HEK293 (cell line): Measurements from ENCODE around the gene RTN4.

Experiments
- CTCF ChIA-PET: fragments of 350-600 bp; formaldehyde crosslinking; extraction: SDS; loops from one replicate; lab custom pipeline; 2021; ENCODE audit warnings: antibody characterized with exemption; lab: Yijun Ruan, JAX
- POLR2A ChIA-PET: fragments of 300-600 bp; formaldehyde crosslinking; extraction: SDS; loops from one replicate; lab custom pipeline; 2020; ENCODE audit warnings: antibody characterized with exemption, inconsistent platforms; lab: Yijun Ruan, JAX
- H3K27ac ChIP-seq: fragments of 200-500 bp; sonication (Bioruptor generic); 2 replicates; pipeline ENCODE4 v1.5.1; 2014; ENCODE audit warnings: low read depth, low read length, control low read depth, inconsistent platforms; ENCODE audit errors: extremely low read depth
- H3K36me3 ChIP-seq, 2 experiments: fragments of 200-500 bp in 1 of 2; sonication (Bioruptor generic) in 1 of 2; 1 replicate in 1 of 2; 2 replicates in 1 of 2; pipeline ENCODE4 v1.5.1; 2014 to 2017; ENCODE audit warnings: inconsistent platforms in 2 of 2, low read length in 2 of 2; ENCODE audit not compliant: control insufficient read depth in 2 of 2, insufficient read depth in 1 of 2
- H3K4me1 ChIP-seq: fragments of 200-500 bp; sonication (Bioruptor generic); 2 replicates; pipeline ENCODE4 v1.5.1; 2014; ENCODE audit warnings: mild to moderate bottlenecking, low read length, inconsistent platforms; ENCODE audit not compliant: control insufficient read depth, insufficient read depth
- H3K4me3 ChIP-seq: 2 replicates; pipeline ENCODE4 v1.5.1; 2011; ENCODE audit warnings: low read depth, mild to moderate bottlenecking, control low read depth, low read length, moderate library complexity
- H3K9me3 ChIP-seq: fragments of 200-500 bp; sonication (Bioruptor generic); 2 replicates; pipeline ENCODE4 v1.5.1; 2014; ENCODE audit warnings: low read depth, low read length, inconsistent platforms; ENCODE audit not compliant: control insufficient read depth, insufficient read depth
- SP3 ChIP-seq: fragments of 450-650 bp; formaldehyde crosslinking; IDR thresholded peaks from 2 replicates; pipeline ENCODE4 v1.5.1; 2016; ENCODE audit warnings: missing biosample characterization, missing genetic modification characterization
- ZNF112 ChIP-seq: fragments of 450-650 bp; formaldehyde crosslinking; IDR thresholded peaks from 2 replicates; pipeline ENCODE4 v1.5.0; 2017; ENCODE audit warnings: missing biosample characterization, missing genetic modification characterization
- ZNF121 ChIP-seq: fragments of 450-650 bp; formaldehyde crosslinking; IDR thresholded peaks from 2 replicates; pipeline ENCODE4 v1.5.1; 2016; ENCODE audit warnings: missing biosample characterization, missing genetic modification characterization
- ZNF146 ChIP-seq: fragments of 450-650 bp; formaldehyde crosslinking; IDR thresholded peaks from 2 replicates; pipeline ENCODE4 v1.5.1; 2016; ENCODE audit warnings: missing biosample characterization, missing genetic modification characterization
- ZNF223 ChIP-seq: fragments of 450-650 bp; formaldehyde crosslinking; IDR thresholded peaks from 2 replicates; pipeline ENCODE4 v1.5.1; 2016; ENCODE audit warnings: missing biosample characterization, missing genetic modification characterization
- ZNF341 ChIP-seq: fragments of 450-650 bp; formaldehyde crosslinking; IDR thresholded peaks from 2 replicates; pipeline ENCODE4; 2016; ENCODE audit warnings: low read depth, missing biosample characterization, missing genetic modification characterization
- ZNF530 ChIP-seq: fragments of 450-650 bp; formaldehyde crosslinking; IDR thresholded peaks from 2 replicates; pipeline ENCODE4 v1.5.1; 2016; ENCODE audit warnings: low read depth, missing biosample characterization, missing genetic modification characterization
- ZNF544 ChIP-seq: fragments of 450-650 bp; formaldehyde crosslinking; IDR thresholded peaks from 2 replicates; pipeline ENCODE4 v1.5.0; 2017; ENCODE audit warnings: missing biosample characterization, missing genetic modification characterization
- ZNF549 ChIP-seq: fragments of 450-650 bp; IDR thresholded peaks from 2 replicates; pipeline ENCODE4 v1.5.1; 2018; ENCODE audit warnings: missing biosample characterization, missing genetic modification characterization, mild to moderate bottlenecking, inconsistent platforms, moderate library complexity
- ZNF596 ChIP-seq: fragments of 450-650 bp; IDR thresholded peaks from 2 replicates; pipeline ENCODE4 v1.5.0; 2018; ENCODE audit warnings: missing biosample characterization, mild to moderate bottlenecking, missing genetic modification characterization, moderate library complexity
- ZNF600 ChIP-seq: fragments of 450-650 bp; formaldehyde crosslinking; IDR thresholded peaks from 2 replicates; pipeline ENCODE4 v1.5.1; 2016; ENCODE audit warnings: missing biosample characterization, missing genetic modification characterization
- ZNF624 ChIP-seq: fragments of 450-650 bp; formaldehyde crosslinking; IDR thresholded peaks from 2 replicates; pipeline ENCODE4 v1.5.1; 2017; ENCODE audit warnings: missing biosample characterization, missing genetic modification characterization
- ZNF658 ChIP-seq: fragments of 450-650 bp; formaldehyde crosslinking; IDR thresholded peaks from 2 replicates; pipeline ENCODE4; 2016; ENCODE audit warnings: missing biosample characterization, missing genetic modification characterization
- ZNF664 ChIP-seq: fragments of 450-650 bp; formaldehyde crosslinking; IDR thresholded peaks from 2 replicates; pipeline ENCODE4 v1.5.1; 2016; ENCODE audit warnings: missing biosample characterization, missing genetic modification characterization
- ZNF670 ChIP-seq: fragments of 450-650 bp; formaldehyde crosslinking; IDR thresholded peaks from 2 replicates; pipeline ENCODE4 v1.5.1; 2016; ENCODE audit warnings: missing biosample characterization, missing genetic modification characterization, low read depth
- ZSCAN23 ChIP-seq: fragments of 450-650 bp; formaldehyde crosslinking; IDR thresholded peaks from 2 replicates; pipeline ENCODE4 v1.5.1; 2016; ENCODE audit warnings: missing biosample characterization, missing genetic modification characterization
- TF ChIP-seq, protein P1 (sequence below): fragments of 450-650 bp; formaldehyde crosslinking; IDR thresholded peaks from 2 replicates; pipeline ENCODE4 v1.5.1; 2016; ENCODE audit warnings: missing biosample characterization, missing genetic modification characterization
- TF ChIP-seq, protein P2 (sequence below): fragments of 450-650 bp; formaldehyde crosslinking; IDR thresholded peaks from 2 replicates; pipeline ENCODE4 v1.5.1; 2016; ENCODE audit warnings: missing biosample characterization, missing genetic modification characterization
- TF ChIP-seq, protein P3 (sequence below): fragments of 450-650 bp; formaldehyde crosslinking; optimal IDR thresholded peaks from 2 replicates; pipeline ENCODE3; 2016; ENCODE audit warnings: missing biosample characterization, mild to moderate bottlenecking, missing genetic modification characterization
- TF ChIP-seq, protein P4 (sequence below): fragments of 450-650 bp; formaldehyde crosslinking; IDR thresholded peaks from 2 replicates; pipeline ENCODE4 v1.5.1; 2016; ENCODE audit warnings: missing biosample characterization, missing genetic modification characterization, borderline replicate concordance
- TF ChIP-seq, protein P5 (sequence below): fragments of 450-650 bp; formaldehyde crosslinking; IDR thresholded peaks from 2 replicates; pipeline ENCODE4 v1.5.1; 2017; ENCODE audit warnings: missing biosample characterization, mild to moderate bottlenecking, missing genetic modification characterization, moderate library complexity
- TF ChIP-seq, protein P6 (sequence below): fragments of 450-650 bp; formaldehyde crosslinking; IDR thresholded peaks from 2 replicates; pipeline ENCODE4 v1.5.1; 2016; ENCODE audit warnings: missing biosample characterization, missing genetic modification characterization
- TF ChIP-seq, protein P7 (sequence below): fragments of 450-650 bp; formaldehyde crosslinking; IDR thresholded peaks from 2 replicates; pipeline ENCODE4 v1.5.1; 2017; ENCODE audit warnings: missing biosample characterization, missing genetic modification characterization

The RTN4 gene

DNA sequence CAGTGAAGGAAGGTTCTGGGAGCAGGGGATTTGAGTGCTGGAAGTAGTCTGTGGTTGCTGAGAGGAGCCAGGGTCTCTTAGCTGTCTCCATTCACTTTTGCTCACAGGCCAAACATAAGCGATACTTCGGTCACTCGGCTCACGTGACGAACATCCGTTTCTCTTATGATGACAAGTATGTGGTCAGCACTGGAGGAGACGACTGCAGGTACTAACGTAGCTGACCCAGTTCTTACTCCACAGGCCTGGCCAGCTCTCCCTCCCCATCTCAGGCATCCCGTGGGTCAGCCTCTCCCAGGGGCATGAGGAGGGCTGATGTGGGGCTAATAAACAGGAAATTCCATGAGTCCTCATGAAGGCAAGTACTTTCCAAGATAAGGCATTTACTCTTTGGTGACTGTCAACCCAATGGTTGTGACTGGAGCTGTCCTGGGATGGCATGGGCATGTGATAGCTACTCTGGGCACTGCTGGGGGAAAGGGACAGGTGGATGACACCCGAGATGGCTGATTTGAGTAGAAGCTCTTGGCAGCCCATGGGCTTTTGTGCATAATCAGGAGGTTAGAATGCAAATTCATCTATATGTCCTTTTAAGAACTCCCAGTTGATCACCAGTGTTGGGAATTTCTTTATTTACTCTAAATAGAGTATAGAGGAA, 81.6 kb downstream of the RTN4 start:
- H3K9me3 ChIP-seq, result no peaks in the 10 kb centered on the region
- peaks cover 0 to 37% of the 10 kb centered on the region in 2 experiments; a peak in 2 of 3 replicates for H3K36me3 ChIP-seq
- no peaks in the 10 kb centered on the region for H3K4me1 ChIP-seq
- no peak overlapping the region for H3K27ac ChIP-seq
- CTCF ChIA-PET, result interaction anchor here (0.6 to 1.0 kb wide), 3 partner anchors 200 to 264 kb away, joined by 3 to 8 read pairs (median 3); no protein-coding TSS in a partner anchor
- no peak for TF ChIP-seq ZNF146 (tag by site-specific recombination)
- TF ChIP-seq, protein P1, sequence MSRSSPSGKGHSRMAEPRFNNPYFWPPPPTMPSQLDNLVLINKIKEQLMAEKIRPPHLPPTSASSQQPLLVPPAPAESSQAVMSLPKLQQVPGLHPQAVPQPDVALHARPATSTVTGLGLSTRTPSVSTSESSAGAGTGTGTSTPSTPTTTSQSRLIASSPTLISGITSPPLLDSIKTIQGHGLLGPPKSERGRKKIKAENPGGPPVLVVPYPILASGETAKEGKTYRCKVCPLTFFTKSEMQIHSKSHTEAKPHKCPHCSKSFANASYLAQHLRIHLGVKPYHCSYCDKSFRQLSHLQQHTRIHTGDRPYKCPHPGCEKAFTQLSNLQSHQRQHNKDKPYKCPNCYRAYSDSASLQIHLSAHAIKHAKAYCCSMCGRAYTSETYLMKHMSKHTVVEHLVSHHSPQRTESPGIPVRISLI (tag by site-specific recombination), result no peak
- TF ChIP-seq SP3 (tag by site-specific recombination), result no peak
- TF ChIP-seq, protein P2, sequence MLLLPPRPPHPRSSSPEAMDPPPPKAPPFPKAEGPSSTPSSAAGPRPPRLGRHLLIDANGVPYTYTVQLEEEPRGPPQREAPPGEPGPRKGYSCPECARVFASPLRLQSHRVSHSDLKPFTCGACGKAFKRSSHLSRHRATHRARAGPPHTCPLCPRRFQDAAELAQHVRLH (tag by site-specific recombination), result no peak
- TF ChIP-seq, protein P3, sequence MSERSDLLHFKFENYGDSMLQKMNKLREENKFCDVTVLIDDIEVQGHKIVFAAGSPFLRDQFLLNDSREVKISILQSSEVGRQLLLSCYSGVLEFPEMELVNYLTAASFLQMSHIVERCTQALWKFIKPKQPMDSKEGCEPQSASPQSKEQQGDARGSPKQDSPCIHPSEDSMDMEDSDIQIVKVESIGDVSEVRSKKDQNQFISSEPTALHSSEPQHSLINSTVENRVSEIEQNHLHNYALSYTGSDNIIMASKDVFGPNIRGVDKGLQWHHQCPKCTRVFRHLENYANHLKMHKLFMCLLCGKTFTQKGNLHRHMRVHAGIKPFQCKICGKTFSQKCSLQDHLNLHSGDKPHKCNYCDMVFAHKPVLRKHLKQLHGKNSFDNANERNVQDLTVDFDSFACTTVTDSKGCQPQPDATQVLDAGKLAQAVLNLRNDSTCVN (tag by site-specific recombination), result no peak
- TF ChIP-seq ZNF530 (tag by site-specific recombination), result no peak
- TF ChIP-seq ZNF664 (tag by site-specific recombination), result no peak
- TF ChIP-seq ZNF670 (tag by site-specific recombination), result no peak
- TF ChIP-seq ZNF112, result no peak
- no peak for TF ChIP-seq ZNF658 (tag by site-specific recombination)
- TF ChIP-seq ZNF624 (tag by site-specific recombination), result no peak
- no peak for TF ChIP-seq ZNF544 (tag by site-specific recombination)
- TF ChIP-seq, protein P4, sequence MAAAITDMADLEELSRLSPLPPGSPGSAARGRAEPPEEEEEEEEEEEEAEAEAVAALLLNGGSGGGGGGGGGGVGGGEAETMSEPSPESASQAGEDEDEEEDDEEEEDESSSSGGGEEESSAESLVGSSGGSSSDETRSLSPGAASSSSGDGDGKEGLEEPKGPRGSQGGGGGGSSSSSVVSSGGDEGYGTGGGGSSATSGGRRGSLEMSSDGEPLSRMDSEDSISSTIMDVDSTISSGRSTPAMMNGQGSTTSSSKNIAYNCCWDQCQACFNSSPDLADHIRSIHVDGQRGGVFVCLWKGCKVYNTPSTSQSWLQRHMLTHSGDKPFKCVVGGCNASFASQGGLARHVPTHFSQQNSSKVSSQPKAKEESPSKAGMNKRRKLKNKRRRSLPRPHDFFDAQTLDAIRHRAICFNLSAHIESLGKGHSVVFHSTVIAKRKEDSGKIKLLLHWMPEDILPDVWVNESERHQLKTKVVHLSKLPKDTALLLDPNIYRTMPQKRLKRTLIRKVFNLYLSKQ (tag by site-specific recombination), result no peak
- TF ChIP-seq, all 188 proteins: peak for 0
- POLR2A ChIA-PET, result no interaction called here
- H3K4me3 ChIP-seq, result no peak overlapping the region

DNA sequence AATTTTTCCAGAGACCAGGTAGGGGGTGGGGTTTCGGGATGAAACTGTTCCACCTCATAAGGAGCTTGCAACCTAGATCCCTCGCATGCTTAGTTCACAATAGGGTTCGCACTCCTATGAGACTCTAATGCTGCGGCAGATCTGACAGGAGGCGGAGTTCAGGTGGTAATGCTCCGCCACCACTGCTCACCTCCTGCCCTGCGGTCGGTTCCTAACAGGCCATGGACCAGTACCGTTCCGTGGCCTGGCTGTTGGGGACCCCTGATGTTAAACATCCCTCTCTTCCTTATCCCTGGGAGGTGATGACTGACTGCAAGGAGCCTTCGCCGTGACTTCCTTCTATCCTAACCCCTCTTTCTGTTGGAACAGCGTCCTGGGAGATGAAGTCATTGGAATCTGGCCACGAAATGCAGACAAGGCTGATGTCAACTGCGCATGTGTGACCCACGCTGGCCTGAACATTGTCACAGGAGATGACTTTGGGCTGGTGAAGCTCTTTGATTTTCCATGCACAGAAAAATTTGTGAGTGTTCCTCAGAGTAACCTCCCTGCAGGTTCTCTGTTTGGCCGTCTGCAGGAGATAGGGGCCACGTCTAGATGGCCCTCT, 82.4 kb downstream of the RTN4 start:
- Histone ChIP-seq H3K4me3 (no peak overlapping the region), H3K4me1 (no peaks in the 10 kb centered on the region), H3K27ac (no peak overlapping the region), H3K9me3 (no peaks in the 10 kb centered on the region), H3K36me3 (peaks cover 0 to 32% of the 10 kb centered on the region in 2 experiments; a peak in 2 of 3 replicates)
- POLR2A ChIA-PET, result interaction anchor here (1.2 kb wide), 1 partner anchor 122 kb away, joined by 3 read pairs; no protein-coding TSS in a partner anchor
- CTCF ChIA-PET, result interaction anchor here (0.6 to 0.9 kb wide), 2 partner anchors 206 to 263 kb away, joined by 3 to 8 read pairs; no protein-coding TSS in a partner anchor
- TF ChIP-seq, protein P5, sequence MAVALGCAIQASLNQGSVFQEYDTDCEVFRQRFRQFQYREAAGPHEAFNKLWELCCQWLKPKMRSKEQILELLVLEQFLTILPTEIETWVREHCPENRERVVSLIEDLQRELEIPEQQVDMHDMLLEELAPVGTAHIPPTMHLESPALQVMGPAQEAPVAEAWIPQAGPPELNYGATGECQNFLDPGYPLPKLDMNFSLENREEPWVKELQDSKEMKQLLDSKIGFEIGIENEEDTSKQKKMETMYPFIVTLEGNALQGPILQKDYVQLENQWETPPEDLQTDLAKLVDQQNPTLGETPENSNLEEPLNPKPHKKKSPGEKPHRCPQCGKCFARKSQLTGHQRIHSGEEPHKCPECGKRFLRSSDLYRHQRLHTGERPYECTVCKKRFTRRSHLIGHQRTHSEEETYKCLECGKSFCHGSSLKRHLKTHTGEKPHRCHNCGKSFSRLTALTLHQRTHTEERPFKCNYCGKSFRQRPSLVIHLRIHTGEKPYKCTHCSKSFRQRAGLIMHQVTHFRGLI (tag by site-specific recombination), result no peak
- TF ChIP-seq, protein P6, sequence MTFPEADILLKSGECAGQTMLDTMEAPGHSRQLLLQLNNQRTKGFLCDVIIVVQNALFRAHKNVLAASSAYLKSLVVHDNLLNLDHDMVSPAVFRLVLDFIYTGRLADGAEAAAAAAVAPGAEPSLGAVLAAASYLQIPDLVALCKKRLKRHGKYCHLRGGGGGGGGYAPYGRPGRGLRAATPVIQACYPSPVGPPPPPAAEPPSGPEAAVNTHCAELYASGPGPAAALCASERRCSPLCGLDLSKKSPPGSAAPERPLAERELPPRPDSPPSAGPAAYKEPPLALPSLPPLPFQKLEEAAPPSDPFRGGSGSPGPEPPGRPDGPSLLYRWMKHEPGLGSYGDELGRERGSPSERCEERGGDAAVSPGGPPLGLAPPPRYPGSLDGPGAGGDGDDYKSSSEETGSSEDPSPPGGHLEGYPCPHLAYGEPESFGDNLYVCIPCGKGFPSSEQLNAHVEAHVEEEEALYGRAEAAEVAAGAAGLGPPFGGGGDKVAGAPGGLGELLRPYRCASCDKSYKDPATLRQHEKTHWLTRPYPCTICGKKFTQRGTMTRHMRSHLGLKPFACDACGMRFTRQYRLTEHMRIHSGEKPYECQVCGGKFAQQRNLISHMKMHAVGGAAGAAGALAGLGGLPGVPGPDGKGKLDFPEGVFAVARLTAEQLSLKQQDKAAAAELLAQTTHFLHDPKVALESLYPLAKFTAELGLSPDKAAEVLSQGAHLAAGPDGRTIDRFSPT (tag by site-specific recombination), result no peak
- TF ChIP-seq ZNF596 (tag by site-specific recombination) (no peak), ZNF600 (tag by site-specific recombination) (no peak), ZNF341 (tag by site-specific recombination) (no peak), ZNF223 (tag by site-specific recombination) (no peak), ZNF549 (tag by site-specific recombination) (no peak), ZSCAN23 (tag by site-specific recombination) (no peak), ZNF121 (tag by site-specific recombination) (no peak)
- TF ChIP-seq, protein P7, sequence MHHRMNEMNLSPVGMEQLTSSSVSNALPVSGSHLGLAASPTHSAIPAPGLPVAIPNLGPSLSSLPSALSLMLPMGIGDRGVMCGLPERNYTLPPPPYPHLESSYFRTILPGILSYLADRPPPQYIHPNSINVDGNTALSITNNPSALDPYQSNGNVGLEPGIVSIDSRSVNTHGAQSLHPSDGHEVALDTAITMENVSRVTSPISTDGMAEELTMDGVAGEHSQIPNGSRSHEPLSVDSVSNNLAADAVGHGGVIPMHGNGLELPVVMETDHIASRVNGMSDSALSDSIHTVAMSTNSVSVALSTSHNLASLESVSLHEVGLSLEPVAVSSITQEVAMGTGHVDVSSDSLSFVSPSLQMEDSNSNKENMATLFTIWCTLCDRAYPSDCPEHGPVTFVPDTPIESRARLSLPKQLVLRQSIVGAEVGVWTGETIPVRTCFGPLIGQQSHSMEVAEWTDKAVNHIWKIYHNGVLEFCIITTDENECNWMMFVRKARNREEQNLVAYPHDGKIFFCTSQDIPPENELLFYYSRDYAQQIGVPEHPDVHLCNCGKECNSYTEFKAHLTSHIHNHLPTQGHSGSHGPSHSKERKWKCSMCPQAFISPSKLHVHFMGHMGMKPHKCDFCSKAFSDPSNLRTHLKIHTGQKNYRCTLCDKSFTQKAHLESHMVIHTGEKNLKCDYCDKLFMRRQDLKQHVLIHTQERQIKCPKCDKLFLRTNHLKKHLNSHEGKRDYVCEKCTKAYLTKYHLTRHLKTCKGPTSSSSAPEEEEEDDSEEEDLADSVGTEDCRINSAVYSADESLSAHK (tag by site-specific recombination), result no peak
